IMR-90 (cell line): ENCODE measurements around the gene PHPT1. TPM values are rescaled to one million over a fixed set of nuclear protein-coding genes. Genes with fewer than 3 reads are reported as not detected.

Experiments used
- ATAC-seq: fragments of 200-7000 bp; cut with Tn5 transposase; 2 replicates; pipeline ENCODE4 v1.9.1; 2020; ENCODE audit warnings: low read depth, mild to moderate bottlenecking, moderate library complexity
- BruUV-seq: library from RNA; stranded (reverse); fragments of 400-500 nt; replicated peaks from 2 replicates; lab custom pipeline; 2021; lab: Mats Ljungman, UMichigan
- CTCF ChIA-PET: fragments of 300-600 bp; formaldehyde crosslinking; extraction: SDS; loops from one replicate; lab custom pipeline; 2021; ENCODE audit warnings: antibody characterized with exemption; lab: Yijun Ruan, JAX
- POLR2A ChIA-PET: fragments of 300-600 bp; sonication (Branson Sonifier 250); formaldehyde crosslinking; loops from one replicate; lab custom pipeline; 2022; ENCODE audit warnings: antibody characterized with exemption; ENCODE audit not compliant: unreplicated experiment; lab: Charles Lee
- DNase-seq: peaks from one replicate; pipeline ENCODE4 v3.0.0; 2013
- H2AFZ ChIP-seq: replicated peaks from 2 replicates; pipeline ENCODE3; 2013; ENCODE audit warnings: low read length, mild to moderate bottlenecking; ENCODE audit not compliant: poor library complexity
- H2AK5ac ChIP-seq: 2 replicates; pipeline ENCODE4 v1.6.1; 2013; ENCODE audit warnings: low read depth, low read length, inconsistent platforms
- H2AK9ac ChIP-seq: replicated peaks from 2 replicates; pipeline ENCODE3; 2013; ENCODE audit warnings: mild to moderate bottlenecking, low read depth, low read length, moderate library complexity; ENCODE audit not compliant: poor library complexity
- H2BK120ac ChIP-seq: 2 replicates; pipeline ENCODE4 v1.6.1; 2013; ENCODE audit warnings: low read depth, low read length, inconsistent platforms
- H2BK15ac ChIP-seq: 3 replicates; pipeline ENCODE4 v1.6.1; 2013; ENCODE audit warnings: low read depth, low read length, inconsistent platforms
- H2BK20ac ChIP-seq: 2 replicates; pipeline ENCODE4 v1.6.1; 2013; ENCODE audit warnings: low read depth, mild to moderate bottlenecking, inconsistent platforms, low read length, moderate library complexity
- H2BK5ac ChIP-seq: 2 replicates; pipeline ENCODE4 v1.6.1; 2013; ENCODE audit warnings: mild to moderate bottlenecking, low read depth, low read length, inconsistent platforms; ENCODE audit not compliant: poor library complexity, severe bottlenecking
- H3K14ac ChIP-seq: replicated peaks from 2 replicates; pipeline ENCODE4 v1.6.1; 2013; ENCODE audit warnings: low read depth, low read length, inconsistent platforms
- H3K18ac ChIP-seq: 2 replicates; pipeline ENCODE4 v1.6.1; 2013; ENCODE audit warnings: low read depth, low read length, control low read depth
- H3K23ac ChIP-seq: 2 replicates; pipeline ENCODE4 v1.6.1; 2013; ENCODE audit warnings: low read depth, low read length, inconsistent platforms
- H3K27ac ChIP-seq: 2 replicates; pipeline ENCODE4 v1.5.1; 2013; ENCODE audit warnings: mild to moderate bottlenecking, control low read depth, low read length; ENCODE audit not compliant: insufficient read depth
- H3K27me3 ChIP-seq: 2 replicates; pipeline ENCODE4 v1.6.1; 2013; ENCODE audit warnings: low read length; ENCODE audit not compliant: control insufficient read depth, insufficient read depth
- H3K36me3 ChIP-seq: 2 replicates; pipeline ENCODE4 v1.6.1; 2013; ENCODE audit warnings: low read length, mixed read lengths; ENCODE audit not compliant: control insufficient read depth, insufficient read depth
- H3K4ac ChIP-seq: 2 replicates; pipeline ENCODE4 v1.6.1; 2013; ENCODE audit warnings: low read depth, low read length, inconsistent platforms
- H3K4me1 ChIP-seq: 2 replicates; pipeline ENCODE4 v1.6.1; 2013; ENCODE audit warnings: low read length, mixed read lengths; ENCODE audit not compliant: control insufficient read depth, insufficient read depth
- H3K4me2 ChIP-seq: 2 replicates; pipeline ENCODE4 v1.6.1; 2013; ENCODE audit warnings: low read depth, mild to moderate bottlenecking, control low read depth, low read length, moderate library complexity
- H3K4me3 ChIP-seq: 2 replicates; pipeline ENCODE4 v1.5.1; 2013; ENCODE audit warnings: low read depth, mild to moderate bottlenecking, control low read depth, low read length, moderate library complexity; ENCODE audit not compliant: insufficient read depth
- H3K56ac ChIP-seq: 2 replicates; pipeline ENCODE4 v1.6.1; 2013; ENCODE audit warnings: low read length, inconsistent platforms; ENCODE audit not compliant: insufficient read depth; ENCODE audit errors: extremely low read depth
- H3K79me1 ChIP-seq, 2 experiments: 2 replicates each; pipeline ENCODE4 v1.6.1; 2013; ENCODE audit warnings: low read length in 2 of 2, inconsistent platforms in 1 of 2, low read depth in 1 of 2
- H3K9ac ChIP-seq: 2 replicates; pipeline ENCODE4 v1.6.1; 2013; ENCODE audit warnings: low read depth, low read length, control low read depth
- H3K9me1 ChIP-seq: 2 replicates; pipeline ENCODE4 v1.6.1; 2013; ENCODE audit warnings: low read length, inconsistent platforms; ENCODE audit not compliant: insufficient read depth
- H3K9me3 ChIP-seq: 2 replicates; pipeline ENCODE4 v1.6.1; 2013; ENCODE audit warnings: low read length; ENCODE audit not compliant: control insufficient read depth, insufficient read depth
- H4K20me1 ChIP-seq: 2 replicates; pipeline ENCODE4 v1.6.1; 2013; ENCODE audit warnings: low read length, inconsistent platforms; ENCODE audit not compliant: insufficient read depth
- H4K5ac ChIP-seq: 2 replicates; pipeline ENCODE4 v1.6.1; 2013; ENCODE audit warnings: mild to moderate bottlenecking, low read depth, low read length, control low read depth
- H4K8ac ChIP-seq, 2 experiments: 2 replicates each; pipeline ENCODE4 v1.6.1; 2013; ENCODE audit warnings: low read depth in 2 of 2, low read length in 2 of 2, control low read depth in 1 of 2, inconsistent platforms in 1 of 2
- H4K91ac ChIP-seq: 2 replicates; pipeline ENCODE4 v1.6.1; 2013; ENCODE audit warnings: low read depth, low read length, inconsistent platforms; ENCODE audit not compliant: insufficient read depth
- BHLHE40 ChIP-seq: fragments of 150-350 bp; IDR thresholded peaks from 2 replicates; pipeline ENCODE4 v1.6.1; 2016; ENCODE audit warnings: mild to moderate bottlenecking, low read depth, low read length
- CEBPB ChIP-seq: IDR thresholded peaks from 2 replicates; pipeline ENCODE4 v1.6.1; 2012; ENCODE audit warnings: low read depth, low read length, improper control_type of control experiment
- CHD1 ChIP-seq: IDR thresholded peaks from 2 replicates; pipeline ENCODE4 v1.6.1; 2012; ENCODE audit warnings: low read depth, low read length, improper control_type of control experiment
- CTCF ChIP-seq: conservative IDR thresholded peaks from 2 replicates; pipeline ENCODE4 v1.5.1; 2012; ENCODE audit warnings: mild to moderate bottlenecking, low read depth, low read length, improper control_type of control experiment
- FOS ChIP-seq: fragments of 150-350 bp; IDR thresholded peaks from 2 replicates; pipeline ENCODE4 v1.6.1; 2016; ENCODE audit warnings: low read depth, low read length
- MAFK ChIP-seq: IDR thresholded peaks from 2 replicates; pipeline ENCODE4 v1.6.1; 2012; ENCODE audit warnings: low read depth, low read length, improper control_type of control experiment
- MAZ ChIP-seq: IDR thresholded peaks from 2 replicates; pipeline ENCODE4 v1.6.1; 2012; ENCODE audit warnings: low read depth, mild to moderate bottlenecking, low read length, improper control_type of control experiment, moderate library complexity, borderline replicate concordance
- NFE2L2 ChIP-seq: fragments of 150-350 bp; IDR thresholded peaks from 2 replicates; pipeline ENCODE4 v1.6.1; 2016; ENCODE audit warnings: low read depth, mild to moderate bottlenecking, low read length
- POLR2A ChIP-seq: IDR thresholded peaks from 2 replicates; pipeline ENCODE4 v1.6.1; 2012; ENCODE audit warnings: mild to moderate bottlenecking, low read depth, low read length
- RAD21 ChIP-seq: IDR thresholded peaks from 2 replicates; pipeline ENCODE4 v1.6.1; 2012; ENCODE audit warnings: low read length, improper control_type of control experiment
- RCOR1 ChIP-seq: IDR thresholded peaks from 2 replicates; pipeline ENCODE4 v1.6.1; 2012; ENCODE audit warnings: mild to moderate bottlenecking, low read length, improper control_type of control experiment; ENCODE audit not compliant: insufficient replicate concordance
- RFX5 ChIP-seq: IDR thresholded peaks from 2 replicates; pipeline ENCODE4 v1.8.0; 2012; ENCODE audit warnings: low read depth, mild to moderate bottlenecking, low read length, moderate library complexity
- SMC3 ChIP-seq: fragments of 150-350 bp; IDR thresholded peaks from 2 replicates; pipeline ENCODE4 v1.6.1; 2016; ENCODE audit warnings: low read depth, mild to moderate bottlenecking, antibody characterized with exemption, low read length, moderate library complexity
- USF2 ChIP-seq: fragments of 150-350 bp; IDR thresholded peaks from 2 replicates; pipeline ENCODE4 v1.6.1; 2017; ENCODE audit warnings: mild to moderate bottlenecking, antibody characterized with exemption, low read length, low read depth
- WGBS, 2 experiments: methylation state at CpG; one replicate each; pipeline versions ENCODE4 v1.1.5 to v1.1.7; 2013; ENCODE audit warnings: missing lambda C conversion rate in 2 of 2; ENCODE audit not compliant: insufficient read length in 1 of 2; ENCODE audit errors: extremely low coverage in 2 of 2; 5-methylcytosine and 5-hydroxymethylcytosine counted together
- dilution Hi-C: fragments of 300-500 bp; cut with HindIII; formaldehyde crosslinking; loops from one replicate; pipeline ENCODE4 v1.14.3; 2018; ENCODE audit warnings: low sequenced_read_pairs; ENCODE audit not compliant: unreplicated experiment
- in situ Hi-C: fragments of 300-500 bp; cut with MboI; formaldehyde crosslinking; loops from 3 replicates; pipeline ENCODE4 v1.14.3; 2019; ENCODE audit warnings: low sequenced_read_pairs, inconsistent platforms, mixed read lengths
- intact Hi-C: fragments of 100-400 bp; cut with micrococcal nuclease; formaldehyde crosslinking; loops from 2 replicates; pipeline ENCODE4 v1.10.0; 2022
- polyA plus RNA-seq, 3 experiments: library from polyadenylated mRNA; depleted of rRNA; stranded (reverse); fragments of >200 nt; gene quantifications; 2 replicates each; pipeline ENCODE4 v1.2.3, GENCODE V29; 2012; ENCODE audit warnings: low replicate concordance in 1 of 3
- total RNA-seq: library from RNA; depleted of rRNA; stranded (reverse); fragments of >200 nt; gene quantifications from 2 replicates; pipeline ENCODE4 v1.2.3, GENCODE V29; 2012
- TF ChIP-seq, protein P1 (sequence below): fragments of 150-350 bp; IDR thresholded peaks from 2 replicates; pipeline ENCODE4 v1.6.1; 2016; ENCODE audit warnings: low read depth, mild to moderate bottlenecking, low read length, moderate library complexity, borderline replicate concordance

PHPT1 gene
- total and polyA plus RNA-seq, 2 of the 4 experiments (the other 2 are of a cell fraction) = 79.8 to 214 TPM

GRCh38 chr9:136826703-136827582 lies 22.3 kb upstream of the PHPT1 start:
- intact Hi-C loops = no loop called here
- TF ChIP-seq BHLHE40 (no peak), FOS (no peak), POLR2A (no peak), NFE2L2 (no peak), USF2 (no peak), CTCF (no peak), MAFK (no peak), RFX5 (no peak), SMC3 (no peak), RAD21 (no peak), CHD1 (no peak), MAZ (no peak), RCOR1 (no peak), CEBPB (no peak)
- TF ChIP-seq, protein P1, sequence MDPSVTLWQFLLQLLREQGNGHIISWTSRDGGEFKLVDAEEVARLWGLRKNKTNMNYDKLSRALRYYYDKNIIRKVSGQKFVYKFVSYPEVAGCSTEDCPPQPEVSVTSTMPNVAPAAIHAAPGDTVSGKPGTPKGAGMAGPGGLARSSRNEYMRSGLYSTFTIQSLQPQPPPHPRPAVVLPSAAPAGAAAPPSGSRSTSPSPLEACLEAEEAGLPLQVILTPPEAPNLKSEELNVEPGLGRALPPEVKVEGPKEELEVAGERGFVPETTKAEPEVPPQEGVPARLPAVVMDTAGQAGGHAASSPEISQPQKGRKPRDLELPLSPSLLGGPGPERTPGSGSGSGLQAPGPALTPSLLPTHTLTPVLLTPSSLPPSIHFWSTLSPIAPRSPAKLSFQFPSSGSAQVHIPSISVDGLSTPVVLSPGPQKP = no peak

More at GRCh38 chr9:136826703-136827582, 22.3 kb upstream of the PHPT1 start:
- Histone ChIP-seq H3K27me3 (no peaks in the 10 kb centered on the region), H3K27ac (no peak overlapping the region), H3K36me3 (peaks cover 64% of the 10 kb centered on the region), H2BK5ac (no peak overlapping the region), H2BK120ac (no peak overlapping the region), H2BK15ac (no peak overlapping the region), H2AK5ac (no peak overlapping the region), H2AK9ac (no peak overlapping the region), H3K56ac (no peak overlapping the region), H3K4me2 (no peak overlapping the region), H4K5ac (no peak overlapping the region), H2AFZ (no peak overlapping the region), H4K91ac (no peak overlapping the region), H3K9me3 (no peaks in the 10 kb centered on the region), H3K14ac (no peak overlapping the region), H3K4ac (no peak overlapping the region), H3K18ac (no peak overlapping the region), H4K20me1 (peaks cover 7% of the 10 kb centered on the region), H3K79me1 (peaks cover 5 to 14% of the 10 kb centered on the region in 2 experiments; a peak in 2 of 4 replicates), H3K9ac (no peak overlapping the region), H3K4me1 (no peaks in the 10 kb centered on the region), H3K9me1 (no peaks in the 10 kb centered on the region), H3K4me3 (no peak overlapping the region), H4K8ac (no peak overlapping the region), H3K23ac (no peak overlapping the region), H2BK20ac (no peak overlapping the region)
- 86% methylated on average over 4 of the region's 24 CpGs; no CpG with 5 or more reads in 1 of the 2 experiments for WGBS, 2 experiments
- ChIA-PET POLR2A (no interaction called here), CTCF (interaction anchor here (2.0 kb wide), 1 partner anchor 16 kb away, joined by 4 read pairs; no protein-coding TSS in a partner anchor)
- ATAC-seq (no peak), DNase-seq (no peak)
- in situ Hi-C loops = no loop called here
- BruUV-seq = no TSS peak
- dilution Hi-C loops = no loop called here
